Activated CD4-positive, alpha-beta T cell treated with anti-CD3 and anti-CD28 coated beads, Interleukin-2, Interleukin-4, amounts not matched to agents 100 ng/mL and 50 ng/mL, durations not matched to agents 16 hours and 8 hours (primary cell): ENCODE results near the gene COL9A2.

Experiments
- DNase-seq: peaks from one replicate; pipeline ENCODE4 v3.0.0-alpha.2; 2020; ENCODE audit warnings: low spot score

Gene COL9A2

GRCh38 chr1:40318476-40318875 is 1.4 kb upstream of the COL9A2 start:
- DNase-seq, result no peak

GRCh38 chr1:40317394-40318074 is 448 bp upstream of the COL9A2 start:
- DNase-seq, result no peak

- peak; percentile 17 for DNase-seq
Observed at GRCh38 chr1:40315795-40316594, 1.1 kb downstream of the COL9A2 start.

GRCh38 chr1:40315239-40315794 is 1.8 kb downstream of the COL9A2 start:
- DNase-seq, result peak; percentile 90

GRCh38 chr1:40314721-40315238 is 2.3 kb downstream of the COL9A2 start:
- no peak for DNase-seq

- no peak for DNase-seq
Observed at GRCh38 chr1:40313958-40314720, 2.9 kb downstream of the COL9A2 start.

GRCh38 chr1:40313329-40313957 is 3.6 kb downstream of the COL9A2 start:
- no peak for DNase-seq

GRCh38 chr1:40312238-40313205 is 4.6 kb downstream of the COL9A2 start:
- peak; percentile 29 for DNase-seq

- DNase-seq, result no peak
Observed at GRCh38 chr1:40311692-40312091, 5.4 kb downstream of the COL9A2 start.

- DNase-seq, result no peak
Observed at GRCh38 chr1:40310983-40311642, 6.0 kb downstream of the COL9A2 start.

GRCh38 chr1:40310129-40310461 is 7.0 kb downstream of the COL9A2 start:
- DNase-seq, result no peak

GRCh38 chr1:40309374-40310128 is 7.5 kb downstream of the COL9A2 start:
- no peak for DNase-seq

- no peak for DNase-seq
Observed at GRCh38 chr1:40308036-40308727, 8.9 kb downstream of the COL9A2 start.

GRCh38 chr1:40307186-40307585 is 9.9 kb downstream of the COL9A2 start:
- DNase-seq, result no peak

GRCh38 chr1:40306296-40306695 is 10.8 kb downstream of the COL9A2 start:
- no peak for DNase-seq

- DNase-seq, result no peak
Observed at GRCh38 chr1:40305871-40306270, 11.2 kb downstream of the COL9A2 start.

GRCh38 chr1:40305451-40305850 is 11.6 kb downstream of the COL9A2 start:
- DNase-seq, result no peak

GRCh38 chr1:40303790-40304189 is 13.3 kb downstream of the COL9A2 start:
- no peak for DNase-seq
